Tibial artery (tissue), 4 donors: Measurements from ENCODE around the gene UBE2G2.

ENCODE experiments used
- DNase-seq, 2 donors: peaks; one replicate each; pipeline ENCODE4 v3.0.0-alpha.2; 2019
- H3K27ac ChIP-seq, 2 donors: fragments of 200-600 bp; sonication (generic) in 1 of 2; 1 replicate in 1 of 2; 2 replicates in 1 of 2; pipeline ENCODE4 v1.5.1; 2018 to 2019; ENCODE audit warnings: mild to moderate bottlenecking in 1 of 2
- H3K27me3 ChIP-seq, 2 donors: fragments of 200-600 bp; sonication (generic) in 1 of 2; one replicate each; pipeline versions ENCODE4 v1.5.1 to v1.6.0; 2016 to 2019
- H3K36me3 ChIP-seq, 3 donors: fragments of 200-600 bp; sonication (generic) in 2 of 3; one replicate each; pipeline ENCODE4 v1.5.1; 2016 to 2019; ENCODE audit warnings: mild to moderate bottlenecking in 2 of 3
- H3K4me1 ChIP-seq, 4 donors: fragments of 200-600 bp; sonication (generic) in 2 of 4; 1 replicate in 3 of 4; 2 replicates in 1 of 4; pipeline ENCODE4 v1.5.1; 2016 to 2019
- H3K4me3 ChIP-seq, 2 donors: fragments of 200-600 bp; sonication (generic) in 1 of 2; 1 replicate in 1 of 2; 2 replicates in 1 of 2; pipeline ENCODE4 v1.5.1; 2018 to 2019; ENCODE audit warnings: mild to moderate bottlenecking in 2 of 2
- H3K9me3 ChIP-seq, 3 donors: fragments of 200-600 bp; sonication (generic) in 1 of 3; one replicate each; pipeline ENCODE4 v1.5.1; 2016 to 2019
- CTCF ChIP-seq, 2 experiments: fragments of 200-600 bp in 1 of 2; fragments of 450-650 bp in 1 of 2; IDR thresholded peaks; one replicate each; pipeline ENCODE4 v1.5.1; 2017 to 2019; ENCODE audit warnings: antibody characterized with exemption in 2 of 2, mild to moderate bottlenecking in 1 of 2, moderate library complexity in 1 of 2
- intact Hi-C: fragments of 100-400 bp; cut with DNase I; formaldehyde crosslinking; loops from one replicate; pipeline ENCODE4 v1.15.0; 2023; ENCODE audit warnings: low total_unique reads

Gene UBE2G2

GRCh38 chr21:44838039-44838895 lies 36.6 kb upstream of the UBE2G2 start:
- DNase-seq = peak in 1 of 2 donors; percentile 64

GRCh38 chr21:44837537-44837936 lies 35.9 kb upstream of the UBE2G2 start:
- intact Hi-C loops = no loop called here
- TF ChIP-seq CTCF (IDR thresholded peaks at IDR 0.05) = no peak

More at GRCh38 chr21:44838039-44838895, 36.6 kb upstream of the UBE2G2 start:
- Histone ChIP-seq H3K4me3 (no peak overlapping the region), H3K4me1 (peaks cover 0 to 6% (median 3%) of the 10 kb centered on the region in 4 donors), H3K9me3 (no peaks in the 10 kb centered on the region), H3K27me3 (peaks cover 0 to 25% of the 10 kb centered on the region in 2 donors), H3K27ac (no peak overlapping the region), H3K36me3 (no peaks in the 10 kb centered on the region)
- intact Hi-C loops = no loop called here
- TF ChIP-seq CTCF (IDR thresholded peaks at IDR 0.05) = no peak

GRCh38 chr21:44836666-44837471 lies 35.2 kb upstream of the UBE2G2 start:
- intact Hi-C loops = no loop called here
- Histone ChIP-seq H3K27ac (no peak overlapping the region), H3K4me1 (peaks cover 0 to 6% (median 3%) of the 10 kb centered on the region in 4 donors), H3K4me3 (no peak overlapping the region), H3K36me3 (no peaks in the 10 kb centered on the region), H3K27me3 (peaks cover 0 to 18% of the 10 kb centered on the region in 2 donors), H3K9me3 (no peaks in the 10 kb centered on the region)
- peak in 1 of 2 donors; percentile 65 for DNase-seq
- no peak for TF ChIP-seq CTCF (IDR thresholded peaks at IDR 0.05)

More at GRCh38 chr21:44837537-44837936, 35.9 kb upstream of the UBE2G2 start:
- Histone ChIP-seq H3K9me3 (no peaks in the 10 kb centered on the region), H3K27ac (no peak overlapping the region), H3K4me1 (peaks cover 0 to 6% (median 3%) of the 10 kb centered on the region in 4 donors), H3K27me3 (peaks cover 0 to 23% of the 10 kb centered on the region in 2 donors), H3K36me3 (no peaks in the 10 kb centered on the region), H3K4me3 (no peak overlapping the region)
- DNase-seq = peak in 1 of 2 donors; percentile 48

- Histone ChIP-seq H3K27ac (no peak overlapping the region), H3K9me3 (no peaks in the 10 kb centered on the region), H3K4me3 (no peak overlapping the region), H3K27me3 (peaks cover 0 to 18% of the 10 kb centered on the region in 2 donors), H3K36me3 (no peaks in the 10 kb centered on the region), H3K4me1 (peaks cover 0 to 6% (median 3%) of the 10 kb centered on the region in 4 donors)
- intact Hi-C loops = no loop called here
- TF ChIP-seq CTCF (IDR thresholded peaks at IDR 0.05) = no peak
- DNase-seq = no peak
Measured at GRCh38 chr21:44836349-44836665, 34.7 kb upstream of the UBE2G2 start.

- Histone ChIP-seq H3K27me3 (peaks cover 0 to 15% of the 10 kb centered on the region in 2 donors), H3K9me3 (no peaks in the 10 kb centered on the region), H3K36me3 (no peaks in the 10 kb centered on the region), H3K4me3 (no peak overlapping the region), H3K4me1 (peaks cover 0 to 6% (median 3%) of the 10 kb centered on the region in 4 donors), H3K27ac (no peak overlapping the region)
- TF ChIP-seq CTCF (IDR thresholded peaks at IDR 0.05) = no peak
- intact Hi-C loops = no loop called here
- DNase-seq = peak in 1 of 2 donors; percentile 44
Measured at GRCh38 chr21:44835647-44835973, 34.0 kb upstream of the UBE2G2 start.
